WTC11 (cell line): ENCODE data around the gene NOXO1. TPM values are rescaled to one million over a fixed set of nuclear protein-coding genes. Genes with fewer than 3 reads are reported as not detected.
A peak's percentile ranks its signal among the peaks of the same experiment; 100 is the strongest.

Experiments
- ATAC-seq: fragments of 200-7000 bp; cut with Tn5 transposase; 2 replicates; pipeline ENCODE4 v1.10.0; 2021; ENCODE audit warnings: mild to moderate bottlenecking, moderate library complexity
- CTCF ChIA-PET: fragments of 300-600 bp; sonication (Branson Sonifier 250); formaldehyde crosslinking; loops from one replicate; lab custom pipeline; 2021; ENCODE audit warnings: antibody characterized with exemption; lab: Charles Lee
- POLR2A ChIA-PET: fragments of 350-600 bp; sonication (Branson Sonifier 250); formaldehyde crosslinking; loops from one replicate; lab custom pipeline; 2021; ENCODE audit warnings: antibody characterized with exemption; lab: Charles Lee
- DNase-seq: peaks from one replicate; pipeline ENCODE4 v3.0.0; 2021; ENCODE audit warnings: low spot score
- H3K27ac Mint-ChIP-seq: 2 replicates; pipeline ENCODE4 v1.8.0; 2021; ENCODE audit warnings: mixed read lengths
- H3K27me3 Mint-ChIP-seq: 2 replicates; pipeline ENCODE4 v1.8.0; 2021; ENCODE audit warnings: low read depth, mild to moderate bottlenecking, moderate library complexity, mixed read lengths
- H3K36me3 Mint-ChIP-seq: 2 replicates; pipeline ENCODE4 v1.8.0; 2021; ENCODE audit warnings: mixed read lengths
- H3K4me1 Mint-ChIP-seq: 2 replicates; pipeline ENCODE4 v1.8.0; 2022; ENCODE audit warnings: mixed read lengths
- H3K4me3 Mint-ChIP-seq: 2 replicates; pipeline ENCODE4 v1.8.0; 2021; ENCODE audit warnings: mild to moderate bottlenecking, moderate library complexity, mixed read lengths
- H3K9me3 Mint-ChIP-seq: 2 replicates; pipeline ENCODE4 v1.8.0; 2021; ENCODE audit warnings: mixed read lengths
- ATF1 ChIP-seq: sonication (generic); formaldehyde crosslinking; IDR thresholded peaks from 2 replicates; pipeline ENCODE4 v1.8.1; 2023; ENCODE audit warnings: mild to moderate bottlenecking, moderate library complexity, missing genetic modification reagents
- JUN ChIP-seq: sonication (generic); formaldehyde crosslinking; IDR thresholded peaks from 2 replicates; pipeline ENCODE4 v1.8.0; 2023; ENCODE audit warnings: mild to moderate bottlenecking, missing genetic modification reagents
- NR2C2 ChIP-seq: sonication (generic); formaldehyde crosslinking; IDR thresholded peaks from 2 replicates; pipeline ENCODE4 v1.8.0; 2022; ENCODE audit warnings: mild to moderate bottlenecking, missing genetic modification reagents
- OVOL2 ChIP-seq: fragments of 250-450 bp; sonication (Bioruptor Pico); IDR thresholded peaks from 2 replicates; pipeline ENCODE4 v1.9.0; 2021; ENCODE audit warnings: mild to moderate bottlenecking, borderline replicate concordance
- PRRX2 ChIP-seq: fragments of 250-450 bp; sonication (Bioruptor Pico); IDR thresholded peaks from 2 replicates; pipeline ENCODE4 v1.8.0; 2021; ENCODE audit warnings: mild to moderate bottlenecking
- SMAD3 ChIP-seq: sonication (generic); formaldehyde crosslinking; IDR thresholded peaks from 2 replicates; pipeline ENCODE4 v1.8.0; 2022; ENCODE audit warnings: missing genetic modification reagents, mild to moderate bottlenecking, borderline replicate concordance
- TCF7 ChIP-seq: sonication (generic); formaldehyde crosslinking; IDR thresholded peaks from 2 replicates; pipeline ENCODE4 v1.8.0; 2022; ENCODE audit warnings: mild to moderate bottlenecking, low read depth, missing genetic modification reagents, moderate library complexity
- ZNF121 ChIP-seq: sonication (generic); formaldehyde crosslinking; IDR thresholded peaks from 2 replicates; pipeline ENCODE4 v1.8.0; 2023; ENCODE audit warnings: missing genetic modification reagents
- ZNF671 ChIP-seq: fragments of 250-450 bp; sonication (Bioruptor Pico); IDR thresholded peaks from 2 replicates; pipeline ENCODE4 v1.8.0; 2021; ENCODE audit warnings: mild to moderate bottlenecking
- total RNA-seq: library from RNA; stranded (reverse); gene quantifications from 3 replicates; pipeline ENCODE4 v1.2.3, GENCODE V29; 2021
- TF ChIP-seq, protein P1 (sequence below): fragments of 250-450 bp; sonication (Bioruptor Pico); IDR thresholded peaks from 2 replicates; pipeline ENCODE4 v1.9.0; 2021; ENCODE audit warnings: mild to moderate bottlenecking
- TF ChIP-seq, protein P2 (sequence below): sonication (generic); formaldehyde crosslinking; IDR thresholded peaks from 2 replicates; pipeline ENCODE4 v1.8.1; 2022; ENCODE audit warnings: low read depth, missing genetic modification reagents, borderline replicate concordance
- TF ChIP-seq, protein P3 (sequence below): fragments of 250-450 bp; sonication (Bioruptor Pico); IDR thresholded peaks from 2 replicates; pipeline ENCODE4 v1.9.0; 2021; ENCODE audit warnings: mild to moderate bottlenecking, borderline replicate concordance
- TF ChIP-seq, protein P4 (sequence below): sonication (generic); formaldehyde crosslinking; IDR thresholded peaks from 2 replicates; pipeline ENCODE4 v1.8.1; 2022; ENCODE audit warnings: missing genetic modification reagents, borderline replicate concordance
- TF ChIP-seq, protein P5 (sequence below): sonication (generic); formaldehyde crosslinking; IDR thresholded peaks from 2 replicates; pipeline ENCODE4 v1.8.1; 2023; ENCODE audit warnings: mild to moderate bottlenecking, missing genetic modification reagents, moderate library complexity
- TF ChIP-seq, protein P6 (sequence below): sonication (generic); formaldehyde crosslinking; IDR thresholded peaks from 2 replicates; pipeline ENCODE4 v1.8.1; 2022; ENCODE audit warnings: mild to moderate bottlenecking, moderate library complexity, missing genetic modification reagents
- TF ChIP-seq, protein P7 (sequence below): sonication (generic); formaldehyde crosslinking; IDR thresholded peaks from 2 replicates; pipeline ENCODE4 v1.8.1; 2022; ENCODE audit warnings: mild to moderate bottlenecking, missing genetic modification reagents, moderate library complexity, borderline replicate concordance
- TF ChIP-seq, protein P8 (sequence below): sonication (generic); formaldehyde crosslinking; conservative IDR thresholded peaks from 2 replicates; pipeline ENCODE4 v1.8.1; 2022; ENCODE audit warnings: mild to moderate bottlenecking, missing genetic modification reagents

Gene NOXO1
- total RNA-seq, 1 experiment from 2014 or later, result 5.7 TPM

DNA sequence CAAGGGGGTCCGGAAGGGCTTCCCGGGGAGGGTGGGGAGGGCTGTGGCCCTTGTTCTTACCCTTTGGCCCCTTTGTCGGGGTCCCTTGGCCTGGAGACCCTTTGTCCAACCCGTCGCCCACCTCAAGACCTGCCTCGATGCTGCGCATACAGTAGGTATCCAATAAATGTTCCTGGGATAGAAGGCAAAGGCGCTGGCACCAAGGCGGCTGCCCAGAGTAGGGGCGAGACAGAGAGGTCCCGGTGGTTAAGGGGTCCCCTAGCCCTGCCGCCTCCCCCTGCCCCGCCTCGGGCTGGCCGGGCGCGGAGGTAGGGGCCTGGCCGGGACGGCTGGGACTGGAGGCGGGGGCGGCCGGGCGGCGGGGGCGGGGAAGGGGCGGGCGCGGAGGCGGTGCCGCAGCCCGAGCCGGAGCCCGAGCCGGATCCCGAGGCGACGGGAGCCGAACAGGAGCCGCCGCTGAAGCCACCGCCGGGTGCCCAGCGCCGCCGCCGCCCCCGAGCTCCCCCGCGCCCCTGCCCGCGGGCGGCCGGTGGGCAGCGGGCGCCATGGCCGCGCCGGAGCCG is 45.3 kb upstream of the NOXO1 start, which contains the start of gene NHERF2:
TSS of gene NHERF2 (plus strand) at position 442 of the 563 bp plus-strand sequence. CDS start at position 546, 104 bp downstream.
- Mint-ChIP-seq H3K27ac (no peak within 1 kb of the TSS), H3K36me3 (no peaks in the 10 kb centered on the region), H3K4me1 (peaks cover 12% of the 10 kb centered on the region), H3K9me3 (no peaks in the 10 kb centered on the region), H3K4me3 (peak within 1 kb of the TSS; percentile 75), H3K27me3 (peaks cover 41% of the 10 kb centered on the region)
- DNase-seq (no peak), ATAC-seq (peak; percentile 9)
- POLR2A ChIA-PET, result interaction anchor here (0.6 kb wide), 1 partner anchor 56 kb away, joined by 4 read pairs; no protein-coding TSS in a partner anchor
- CTCF ChIA-PET, result interaction anchor here (0.9 to 2.3 kb wide), 5 partner anchors 21 to 475 kb away, joined by 3 to 16 read pairs (median 4); partner anchors contain the start of genes NTHL1 and TSC2
- TF ChIP-seq ATF1 (CRISPR knock-in tag) (no peak), NR2C2 (CRISPR knock-in tag) (no peak), ZNF121 (CRISPR knock-in tag) (no peak), SMAD3 (CRISPR knock-in tag) (no peak), JUN (no peak), PRRX2 (CRISPR knock-in tag) (no peak)
- TF ChIP-seq, protein P1, sequence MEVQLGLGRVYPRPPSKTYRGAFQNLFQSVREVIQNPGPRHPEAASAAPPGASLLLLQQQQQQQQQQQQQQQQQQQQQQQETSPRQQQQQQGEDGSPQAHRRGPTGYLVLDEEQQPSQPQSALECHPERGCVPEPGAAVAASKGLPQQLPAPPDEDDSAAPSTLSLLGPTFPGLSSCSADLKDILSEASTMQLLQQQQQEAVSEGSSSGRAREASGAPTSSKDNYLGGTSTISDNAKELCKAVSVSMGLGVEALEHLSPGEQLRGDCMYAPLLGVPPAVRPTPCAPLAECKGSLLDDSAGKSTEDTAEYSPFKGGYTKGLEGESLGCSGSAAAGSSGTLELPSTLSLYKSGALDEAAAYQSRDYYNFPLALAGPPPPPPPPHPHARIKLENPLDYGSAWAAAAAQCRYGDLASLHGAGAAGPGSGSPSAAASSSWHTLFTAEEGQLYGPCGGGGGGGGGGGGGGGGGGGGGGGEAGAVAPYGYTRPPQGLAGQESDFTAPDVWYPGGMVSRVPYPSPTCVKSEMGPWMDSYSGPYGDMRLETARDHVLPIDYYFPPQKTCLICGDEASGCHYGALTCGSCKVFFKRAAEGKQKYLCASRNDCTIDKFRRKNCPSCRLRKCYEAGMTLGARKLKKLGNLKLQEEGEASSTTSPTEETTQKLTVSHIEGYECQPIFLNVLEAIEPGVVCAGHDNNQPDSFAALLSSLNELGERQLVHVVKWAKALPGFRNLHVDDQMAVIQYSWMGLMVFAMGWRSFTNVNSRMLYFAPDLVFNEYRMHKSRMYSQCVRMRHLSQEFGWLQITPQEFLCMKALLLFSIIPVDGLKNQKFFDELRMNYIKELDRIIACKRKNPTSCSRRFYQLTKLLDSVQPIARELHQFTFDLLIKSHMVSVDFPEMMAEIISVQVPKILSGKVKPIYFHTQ, result no peak
- TF ChIP-seq, protein P2, sequence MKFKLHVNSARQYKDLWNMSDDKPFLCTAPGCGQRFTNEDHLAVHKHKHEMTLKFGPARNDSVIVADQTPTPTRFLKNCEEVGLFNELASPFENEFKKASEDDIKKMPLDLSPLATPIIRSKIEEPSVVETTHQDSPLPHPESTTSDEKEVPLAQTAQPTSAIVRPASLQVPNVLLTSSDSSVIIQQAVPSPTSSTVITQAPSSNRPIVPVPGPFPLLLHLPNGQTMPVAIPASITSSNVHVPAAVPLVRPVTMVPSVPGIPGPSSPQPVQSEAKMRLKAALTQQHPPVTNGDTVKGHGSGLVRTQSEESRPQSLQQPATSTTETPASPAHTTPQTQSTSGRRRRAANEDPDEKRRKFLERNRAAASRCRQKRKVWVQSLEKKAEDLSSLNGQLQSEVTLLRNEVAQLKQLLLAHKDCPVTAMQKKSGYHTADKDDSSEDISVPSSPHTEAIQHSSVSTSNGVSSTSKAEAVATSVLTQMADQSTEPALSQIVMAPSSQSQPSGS, result no peak
- TF ChIP-seq, protein P3, sequence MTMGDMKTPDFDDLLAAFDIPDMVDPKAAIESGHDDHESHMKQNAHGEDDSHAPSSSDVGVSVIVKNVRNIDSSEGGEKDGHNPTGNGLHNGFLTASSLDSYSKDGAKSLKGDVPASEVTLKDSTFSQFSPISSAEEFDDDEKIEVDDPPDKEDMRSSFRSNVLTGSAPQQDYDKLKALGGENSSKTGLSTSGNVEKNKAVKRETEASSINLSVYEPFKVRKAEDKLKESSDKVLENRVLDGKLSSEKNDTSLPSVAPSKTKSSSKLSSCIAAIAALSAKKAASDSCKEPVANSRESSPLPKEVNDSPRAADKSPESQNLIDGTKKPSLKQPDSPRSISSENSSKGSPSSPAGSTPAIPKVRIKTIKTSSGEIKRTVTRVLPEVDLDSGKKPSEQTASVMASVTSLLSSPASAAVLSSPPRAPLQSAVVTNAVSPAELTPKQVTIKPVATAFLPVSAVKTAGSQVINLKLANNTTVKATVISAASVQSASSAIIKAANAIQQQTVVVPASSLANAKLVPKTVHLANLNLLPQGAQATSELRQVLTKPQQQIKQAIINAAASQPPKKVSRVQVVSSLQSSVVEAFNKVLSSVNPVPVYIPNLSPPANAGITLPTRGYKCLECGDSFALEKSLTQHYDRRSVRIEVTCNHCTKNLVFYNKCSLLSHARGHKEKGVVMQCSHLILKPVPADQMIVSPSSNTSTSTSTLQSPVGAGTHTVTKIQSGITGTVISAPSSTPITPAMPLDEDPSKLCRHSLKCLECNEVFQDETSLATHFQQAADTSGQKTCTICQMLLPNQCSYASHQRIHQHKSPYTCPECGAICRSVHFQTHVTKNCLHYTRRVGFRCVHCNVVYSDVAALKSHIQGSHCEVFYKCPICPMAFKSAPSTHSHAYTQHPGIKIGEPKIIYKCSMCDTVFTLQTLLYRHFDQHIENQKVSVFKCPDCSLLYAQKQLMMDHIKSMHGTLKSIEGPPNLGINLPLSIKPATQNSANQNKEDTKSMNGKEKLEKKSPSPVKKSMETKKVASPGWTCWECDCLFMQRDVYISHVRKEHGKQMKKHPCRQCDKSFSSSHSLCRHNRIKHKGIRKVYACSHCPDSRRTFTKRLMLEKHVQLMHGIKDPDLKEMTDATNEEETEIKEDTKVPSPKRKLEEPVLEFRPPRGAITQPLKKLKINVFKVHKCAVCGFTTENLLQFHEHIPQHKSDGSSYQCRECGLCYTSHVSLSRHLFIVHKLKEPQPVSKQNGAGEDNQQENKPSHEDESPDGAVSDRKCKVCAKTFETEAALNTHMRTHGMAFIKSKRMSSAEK (CRISPR knock-in tag), result no peak

DNA sequence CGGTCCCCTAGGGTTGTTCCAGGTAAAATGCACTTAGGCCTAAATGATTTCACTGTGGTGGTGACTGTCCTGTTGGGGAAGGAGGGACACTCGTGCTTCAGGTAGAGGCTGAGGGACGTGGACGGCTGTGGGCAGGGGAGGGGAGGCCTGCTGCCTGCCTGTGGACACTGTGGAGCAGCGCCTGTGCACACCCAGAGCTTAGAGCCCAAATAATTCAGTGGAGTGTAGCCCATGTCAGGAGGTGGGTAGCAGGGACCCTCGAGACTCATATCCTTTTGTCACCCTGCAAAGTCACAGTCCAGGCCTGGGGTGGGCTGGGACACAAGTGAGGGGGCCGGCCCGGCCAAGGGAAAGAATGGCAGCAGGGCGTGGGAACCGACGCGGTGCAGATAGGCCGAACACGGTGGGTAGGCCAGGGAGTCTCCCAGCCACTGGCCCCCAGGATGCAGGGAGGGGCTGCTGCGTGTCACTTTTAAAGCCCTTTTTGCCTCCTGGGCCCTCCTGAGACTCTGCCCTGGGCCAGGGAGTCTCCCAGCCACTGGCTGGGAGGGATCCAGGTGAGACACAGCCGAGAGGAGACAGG is 44.7 kb upstream of the NOXO1 start:
- CTCF ChIA-PET, result interaction anchor here (0.6 to 2.3 kb wide), 5 partner anchors 9 to 117 kb away, joined by 3 to 16 read pairs (median 3); partner anchors contain the start of genes NTHL1 and TSC2
- Mint-ChIP-seq H3K4me1 (peaks cover 12% of the 10 kb centered on the region), H3K27me3 (peaks cover 47% of the 10 kb centered on the region), H3K4me3 (peak overlapping the region; percentile 53), H3K9me3 (no peaks in the 10 kb centered on the region), H3K36me3 (no peaks in the 10 kb centered on the region), H3K27ac (no peak overlapping the region)
- no peak for DNase-seq
- POLR2A ChIA-PET, result interaction anchor here (0.6 to 0.7 kb wide), 2 partner anchors 56 to 121 kb away, joined by 3 to 4 read pairs; no protein-coding TSS in a partner anchor
- ATAC-seq, result no peak
- TF ChIP-seq, protein P4, sequence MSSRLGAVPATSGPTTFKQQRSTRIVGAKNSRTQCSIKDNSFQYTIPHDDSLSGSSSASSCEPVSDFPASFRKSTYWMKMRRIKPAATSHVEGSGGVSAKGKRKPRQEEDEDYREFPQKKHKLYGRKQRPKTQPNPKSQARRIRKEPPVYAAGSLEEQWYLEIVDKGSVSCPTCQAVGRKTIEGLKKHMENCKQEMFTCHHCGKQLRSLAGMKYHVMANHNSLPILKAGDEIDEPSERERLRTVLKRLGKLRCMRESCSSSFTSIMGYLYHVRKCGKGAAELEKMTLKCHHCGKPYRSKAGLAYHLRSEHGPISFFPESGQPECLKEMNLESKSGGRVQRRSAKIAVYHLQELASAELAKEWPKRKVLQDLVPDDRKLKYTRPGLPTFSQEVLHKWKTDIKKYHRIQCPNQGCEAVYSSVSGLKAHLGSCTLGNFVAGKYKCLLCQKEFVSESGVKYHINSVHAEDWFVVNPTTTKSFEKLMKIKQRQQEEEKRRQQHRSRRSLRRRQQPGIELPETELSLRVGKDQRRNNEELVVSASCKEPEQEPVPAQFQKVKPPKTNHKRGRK (CRISPR knock-in tag), result no peak
- TF ChIP-seq OVOL2 (CRISPR knock-in tag), result no peak
- TF ChIP-seq, protein P5, sequence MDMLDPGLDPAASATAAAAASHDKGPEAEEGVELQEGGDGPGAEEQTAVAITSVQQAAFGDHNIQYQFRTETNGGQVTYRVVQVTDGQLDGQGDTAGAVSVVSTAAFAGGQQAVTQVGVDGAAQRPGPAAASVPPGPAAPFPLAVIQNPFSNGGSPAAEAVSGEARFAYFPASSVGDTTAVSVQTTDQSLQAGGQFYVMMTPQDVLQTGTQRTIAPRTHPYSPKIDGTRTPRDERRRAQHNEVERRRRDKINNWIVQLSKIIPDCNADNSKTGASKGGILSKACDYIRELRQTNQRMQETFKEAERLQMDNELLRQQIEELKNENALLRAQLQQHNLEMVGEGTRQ, result no peak
- no peak for TF ChIP-seq TCF7 (CRISPR knock-in tag)
- TF ChIP-seq, protein P6, sequence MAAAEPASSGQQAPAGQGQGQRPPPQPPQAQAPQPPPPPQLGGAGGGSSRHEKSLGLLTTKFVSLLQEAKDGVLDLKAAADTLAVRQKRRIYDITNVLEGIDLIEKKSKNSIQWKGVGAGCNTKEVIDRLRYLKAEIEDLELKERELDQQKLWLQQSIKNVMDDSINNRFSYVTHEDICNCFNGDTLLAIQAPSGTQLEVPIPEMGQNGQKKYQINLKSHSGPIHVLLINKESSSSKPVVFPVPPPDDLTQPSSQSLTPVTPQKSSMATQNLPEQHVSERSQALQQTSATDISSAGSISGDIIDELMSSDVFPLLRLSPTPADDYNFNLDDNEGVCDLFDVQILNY (CRISPR knock-in tag), result no peak
- TF ChIP-seq, protein P7, sequence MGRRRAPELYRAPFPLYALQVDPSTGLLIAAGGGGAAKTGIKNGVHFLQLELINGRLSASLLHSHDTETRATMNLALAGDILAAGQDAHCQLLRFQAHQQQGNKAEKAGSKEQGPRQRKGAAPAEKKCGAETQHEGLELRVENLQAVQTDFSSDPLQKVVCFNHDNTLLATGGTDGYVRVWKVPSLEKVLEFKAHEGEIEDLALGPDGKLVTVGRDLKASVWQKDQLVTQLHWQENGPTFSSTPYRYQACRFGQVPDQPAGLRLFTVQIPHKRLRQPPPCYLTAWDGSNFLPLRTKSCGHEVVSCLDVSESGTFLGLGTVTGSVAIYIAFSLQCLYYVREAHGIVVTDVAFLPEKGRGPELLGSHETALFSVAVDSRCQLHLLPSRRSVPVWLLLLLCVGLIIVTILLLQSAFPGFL, result no peak
- TF ChIP-seq, protein P8, sequence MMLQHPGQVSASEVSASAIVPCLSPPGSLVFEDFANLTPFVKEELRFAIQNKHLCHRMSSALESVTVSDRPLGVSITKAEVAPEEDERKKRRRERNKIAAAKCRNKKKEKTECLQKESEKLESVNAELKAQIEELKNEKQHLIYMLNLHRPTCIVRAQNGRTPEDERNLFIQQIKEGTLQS (CRISPR knock-in tag), result no peak
- TF ChIP-seq ZNF671, result no peak
